Osteocyte (in vitro differentiated cells): ENCODE results near the gene TTYH3. TPM values are rescaled to one million over a fixed set of nuclear protein-coding genes. Genes with fewer than 3 reads are reported as not detected.

Source experiments
- DNase-seq: peaks from one replicate; pipeline ENCODE4 v3.0.0; 2021; ENCODE audit warnings: mixed read lengths; ENCODE audit not compliant: unreplicated experiment; ENCODE audit errors: extremely low spot score
- H3K27ac Mint-ChIP-seq: one replicate; pipeline ENCODE4 v1.8.0; 2021; ENCODE audit warnings: mild to moderate bottlenecking, mixed read lengths; ENCODE audit not compliant: unreplicated experiment
- H3K27me3 Mint-ChIP-seq: one replicate; pipeline ENCODE4 v1.8.0; 2021; ENCODE audit warnings: mixed read lengths; ENCODE audit not compliant: unreplicated experiment
- H3K36me3 Mint-ChIP-seq: one replicate; pipeline ENCODE4 v1.8.0; 2021; ENCODE audit warnings: mixed read lengths; ENCODE audit not compliant: unreplicated experiment
- H3K4me1 Mint-ChIP-seq: one replicate; pipeline ENCODE4 v1.8.0; 2021; ENCODE audit warnings: mixed read lengths; ENCODE audit not compliant: unreplicated experiment
- H3K4me3 Mint-ChIP-seq: one replicate; pipeline ENCODE4 v1.8.0; 2021; ENCODE audit warnings: mild to moderate bottlenecking, moderate library complexity, mixed read lengths; ENCODE audit not compliant: unreplicated experiment
- H3K9me3 Mint-ChIP-seq: one replicate; pipeline ENCODE4 v1.8.0; 2021; ENCODE audit warnings: mixed read lengths; ENCODE audit not compliant: unreplicated experiment
- total RNA-seq: library from RNA; stranded (reverse); gene quantifications from 2 replicates; pipeline ENCODE4 v1.2.1, GENCODE V29; 2021
- TF ChIP-seq, protein P1 (sequence below): fragments of 200-600 bp; sonication (generic); IDR thresholded peaks from 2 replicates; pipeline ENCODE4 v1.5.0; 2021; ENCODE audit warnings: antibody characterized with exemption, mild to moderate bottlenecking, moderate library complexity

The TTYH3 gene
- total RNA-seq, 1 donor from 2014 or later: 376 TPM

DNA sequence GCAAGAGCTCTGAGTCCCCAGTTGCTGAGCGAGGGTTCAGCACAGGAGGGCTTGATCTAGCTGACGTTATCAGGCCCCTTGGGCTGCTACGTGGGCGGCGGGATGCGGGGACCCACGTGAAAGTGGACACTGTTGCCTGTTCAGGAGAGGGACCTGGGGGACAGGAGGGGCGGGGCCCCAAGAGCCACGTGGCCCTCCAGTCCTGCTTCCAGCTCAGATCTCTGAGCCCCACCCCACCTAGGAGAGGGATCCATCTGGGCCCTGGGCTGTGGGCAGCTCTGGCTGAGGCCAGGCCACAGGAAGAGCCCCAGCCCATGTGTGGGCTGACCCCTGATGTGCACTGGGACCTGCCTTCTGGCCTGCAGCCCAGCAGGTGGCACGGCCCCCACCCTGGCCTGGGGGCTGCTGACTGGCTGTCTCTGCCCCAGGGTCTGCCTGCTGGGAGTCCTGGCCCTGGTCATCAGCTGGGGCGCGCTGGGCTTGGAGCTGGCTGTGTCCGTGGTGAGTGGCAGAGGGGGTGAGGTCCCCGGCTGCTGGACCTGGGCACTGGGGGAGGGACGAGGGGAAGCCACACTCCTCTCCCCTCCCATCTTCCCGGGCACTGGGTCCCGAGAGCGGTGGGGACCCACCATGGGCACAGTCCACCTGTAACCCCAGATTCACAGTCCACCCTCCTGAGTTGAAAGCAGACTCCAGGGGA is 17.5 kb downstream of the TTYH3 start:
- Mint-ChIP-seq H3K27ac (no peak overlapping the region), H3K9me3 (no peaks in the 10 kb centered on the region), H3K27me3 (no peaks in the 10 kb centered on the region), H3K4me3 (no peak overlapping the region), H3K4me1 (peaks cover 55% of the 10 kb centered on the region), H3K36me3 (peaks cover 17% of the 10 kb centered on the region)
- TF ChIP-seq, protein P1, sequence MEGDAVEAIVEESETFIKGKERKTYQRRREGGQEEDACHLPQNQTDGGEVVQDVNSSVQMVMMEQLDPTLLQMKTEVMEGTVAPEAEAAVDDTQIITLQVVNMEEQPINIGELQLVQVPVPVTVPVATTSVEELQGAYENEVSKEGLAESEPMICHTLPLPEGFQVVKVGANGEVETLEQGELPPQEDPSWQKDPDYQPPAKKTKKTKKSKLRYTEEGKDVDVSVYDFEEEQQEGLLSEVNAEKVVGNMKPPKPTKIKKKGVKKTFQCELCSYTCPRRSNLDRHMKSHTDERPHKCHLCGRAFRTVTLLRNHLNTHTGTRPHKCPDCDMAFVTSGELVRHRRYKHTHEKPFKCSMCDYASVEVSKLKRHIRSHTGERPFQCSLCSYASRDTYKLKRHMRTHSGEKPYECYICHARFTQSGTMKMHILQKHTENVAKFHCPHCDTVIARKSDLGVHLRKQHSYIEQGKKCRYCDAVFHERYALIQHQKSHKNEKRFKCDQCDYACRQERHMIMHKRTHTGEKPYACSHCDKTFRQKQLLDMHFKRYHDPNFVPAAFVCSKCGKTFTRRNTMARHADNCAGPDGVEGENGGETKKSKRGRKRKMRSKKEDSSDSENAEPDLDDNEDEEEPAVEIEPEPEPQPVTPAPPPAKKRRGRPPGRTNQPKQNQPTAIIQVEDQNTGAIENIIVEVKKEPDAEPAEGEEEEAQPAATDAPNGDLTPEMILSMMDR: no peak
- DNase-seq: no peak

DNA sequence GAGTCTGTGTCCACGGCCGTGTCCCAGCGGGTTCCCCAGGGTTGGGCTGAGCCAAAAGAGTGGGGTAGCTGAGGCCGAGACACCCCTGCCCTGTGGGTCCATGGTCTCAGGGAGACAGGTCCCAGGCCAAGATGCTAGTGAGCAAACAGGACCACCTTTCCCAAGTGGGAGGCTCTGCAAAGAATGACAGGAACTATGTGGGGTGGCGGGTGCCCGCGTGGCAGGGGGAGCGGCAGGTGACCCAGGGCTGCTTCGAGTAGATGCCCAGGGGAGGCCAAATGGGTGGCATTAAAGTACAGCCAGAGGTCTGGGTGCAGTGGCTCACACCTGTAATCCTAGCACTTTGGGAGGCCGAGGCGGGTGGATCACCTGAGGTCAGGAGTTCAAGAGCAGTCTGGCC is 18.2 kb downstream of the TTYH3 start:
- Mint-ChIP-seq H3K27ac (no peak overlapping the region), H3K9me3 (no peaks in the 10 kb centered on the region), H3K27me3 (no peaks in the 10 kb centered on the region), H3K4me3 (no peak overlapping the region), H3K4me1 (peaks cover 48% of the 10 kb centered on the region), H3K36me3 (peaks cover 17% of the 10 kb centered on the region)
- TF ChIP-seq, protein P1: no peak
- DNase-seq: no peak

DNA sequence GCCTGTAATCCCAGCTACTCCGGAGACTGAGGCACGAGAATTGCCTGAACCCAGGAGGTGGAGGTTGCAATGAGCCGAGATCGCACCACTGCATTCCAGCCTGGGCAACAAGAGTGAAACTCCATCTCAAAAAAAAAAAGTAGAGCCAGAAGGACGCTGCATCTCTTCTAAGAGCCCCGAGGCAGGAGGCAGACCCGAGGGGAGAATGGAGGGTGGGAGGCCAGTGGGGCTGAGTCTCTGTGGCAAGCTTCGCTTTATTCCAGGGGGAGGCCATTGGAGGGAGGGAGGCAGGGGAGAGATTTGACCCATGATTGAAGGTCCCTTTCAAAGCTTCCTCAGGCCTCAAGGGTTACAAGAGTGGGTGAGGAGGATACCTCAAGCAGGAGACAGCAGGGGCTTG is 18.7 kb downstream of the TTYH3 start:
- DNase-seq: no peak
- TF ChIP-seq, protein P1: no peak
- peaks cover 44% of the 10 kb centered on the region for H3K4me1 Mint-ChIP-seq
- peak overlapping the region; percentile 14 for H3K4me3 Mint-ChIP-seq
- H3K27ac Mint-ChIP-seq: peak overlapping the region; percentile 69
- no peaks in the 10 kb centered on the region for H3K27me3 Mint-ChIP-seq
- no peaks in the 10 kb centered on the region for H3K9me3 Mint-ChIP-seq
- H3K36me3 Mint-ChIP-seq: peaks cover 17% of the 10 kb centered on the region

DNA sequence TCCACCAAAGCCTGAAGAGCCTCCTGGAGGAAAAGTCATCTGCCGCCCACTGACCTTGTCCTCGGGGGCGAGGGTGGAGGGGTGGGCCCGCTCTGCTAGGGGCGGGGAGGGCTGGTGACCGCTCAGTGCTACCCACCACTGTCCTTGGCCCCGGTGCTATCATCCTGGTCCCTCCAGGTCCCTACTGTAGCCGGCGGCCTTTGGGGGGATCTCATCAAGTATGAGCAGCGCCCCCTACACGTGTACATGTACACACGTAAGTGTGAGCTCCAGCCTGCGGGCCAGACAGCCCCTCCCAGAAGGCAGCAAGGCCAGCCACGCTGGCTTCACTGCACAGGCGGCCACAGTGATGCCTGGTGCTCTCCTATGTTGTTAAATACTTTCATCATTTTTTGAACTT is 19.6 kb downstream of the TTYH3 start:
- no peak overlapping the region for H3K4me3 Mint-ChIP-seq
- TF ChIP-seq, protein P1: no peak
- no peaks in the 10 kb centered on the region for H3K27me3 Mint-ChIP-seq
- peaks cover 17% of the 10 kb centered on the region for H3K36me3 Mint-ChIP-seq
- DNase-seq: no peak
- peaks cover 40% of the 10 kb centered on the region for H3K4me1 Mint-ChIP-seq
- no peaks in the 10 kb centered on the region for H3K9me3 Mint-ChIP-seq
- no peak overlapping the region for H3K27ac Mint-ChIP-seq

DNA sequence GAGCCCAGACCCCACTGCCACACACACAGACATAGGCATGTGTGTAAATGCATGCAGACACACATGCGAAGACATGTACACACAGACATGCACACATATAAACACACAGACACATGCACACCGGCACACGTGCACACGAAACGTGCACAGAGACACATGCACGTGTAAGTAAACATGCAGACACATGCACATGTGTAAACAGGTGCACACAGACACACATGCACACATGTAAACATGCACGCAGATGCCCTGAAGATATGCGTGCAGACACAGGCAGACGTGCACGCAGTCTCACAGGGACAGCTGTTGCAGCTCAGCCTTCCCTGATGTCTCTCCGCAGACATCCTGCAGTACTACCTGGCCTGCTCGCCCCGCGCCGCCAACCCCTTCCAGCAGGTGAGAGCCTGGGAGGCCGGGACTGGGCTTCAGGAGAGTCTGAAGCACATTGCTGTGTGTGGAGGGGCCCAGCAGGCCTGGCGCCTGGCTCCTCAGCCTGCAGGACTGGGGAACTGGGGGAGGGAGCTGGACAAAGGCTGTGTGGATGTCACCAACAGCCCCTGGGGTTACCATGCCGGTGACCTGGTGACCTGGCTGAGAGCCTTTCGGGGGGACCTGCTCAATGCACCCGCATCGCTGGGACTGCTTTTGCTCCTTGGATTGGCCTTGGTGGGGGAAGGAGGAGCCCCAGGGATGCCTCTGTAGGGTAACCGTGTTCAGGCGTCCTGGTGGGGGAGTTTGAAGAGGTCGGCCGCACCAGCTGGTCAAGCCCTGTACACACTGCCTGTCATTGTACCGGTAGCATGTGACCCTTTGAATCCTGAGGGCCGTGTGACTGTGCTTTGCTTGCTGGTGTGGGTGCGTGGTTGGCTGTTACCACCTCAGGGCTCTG is 20.3 kb downstream of the TTYH3 start:
- peak overlapping the region; percentile 57 for H3K27ac Mint-ChIP-seq
- H3K27me3 Mint-ChIP-seq: no peaks in the 10 kb centered on the region
- H3K4me3 Mint-ChIP-seq: no peak overlapping the region
- TF ChIP-seq, protein P1: no peak
- H3K4me1 Mint-ChIP-seq: peaks cover 38% of the 10 kb centered on the region
- DNase-seq: no peak
- H3K36me3 Mint-ChIP-seq: peaks cover 20% of the 10 kb centered on the region
- no peaks in the 10 kb centered on the region for H3K9me3 Mint-ChIP-seq
